Ureter (tissue), 1 donor: Measurements from ENCODE around the gene NCAM1. TPM values are rescaled to one million over a fixed set of nuclear protein-coding genes. Genes with fewer than 3 reads are reported as not detected.

Experiments used
- DNase-seq: peaks from one replicate; pipeline ENCODE4 v3.0.0-alpha.2; 2020; ENCODE audit warnings: low spot score
- total RNA-seq: library from RNA; stranded (reverse); gene quantifications from one replicate; pipeline ENCODE4 v1.2.4, GENCODE V29; 2023
- donor health status: DM: yes; HTN: yes; CAD: no.

Gene NCAM1
- total RNA-seq, 1 donor from 2014 or later, result 26.7 TPM

- DNase-seq, result no peak
These were observed 170.0 kb downstream of the NCAM1 start for GRCh38 chr11:113131036-113131775.

DNA sequence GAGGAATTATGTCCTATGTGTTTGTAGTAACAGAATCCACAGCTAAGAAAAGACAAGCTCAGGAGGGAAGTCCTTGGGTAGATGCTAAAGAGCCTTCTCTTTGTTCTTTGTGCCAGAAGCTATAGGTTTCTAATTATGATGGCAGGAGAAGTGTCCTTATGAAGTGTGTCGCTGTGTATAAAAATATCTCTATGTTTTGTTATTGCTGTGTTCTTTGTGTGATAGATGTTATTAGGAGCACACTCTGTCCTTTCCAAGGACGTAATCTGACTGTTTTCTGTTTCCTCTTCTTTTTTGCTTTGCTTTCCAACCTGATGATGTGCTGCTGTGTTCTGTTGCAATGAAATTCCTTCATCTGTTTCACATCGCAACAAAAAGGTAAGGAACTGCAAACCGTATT lies 171.9 kb downstream of the NCAM1 start:
- DNase-seq, result no peak

GRCh38 chr11:113134626-113135025 lies 173.4 kb downstream of the NCAM1 start:
- DNase-seq, result no peak

GRCh38 chr11:113137713-113138529 lies 176.7 kb downstream of the NCAM1 start:
- DNase-seq, result no peak

GRCh38 chr11:113138731-113139130 lies 177.5 kb downstream of the NCAM1 start:
- no peak for DNase-seq

DNA sequence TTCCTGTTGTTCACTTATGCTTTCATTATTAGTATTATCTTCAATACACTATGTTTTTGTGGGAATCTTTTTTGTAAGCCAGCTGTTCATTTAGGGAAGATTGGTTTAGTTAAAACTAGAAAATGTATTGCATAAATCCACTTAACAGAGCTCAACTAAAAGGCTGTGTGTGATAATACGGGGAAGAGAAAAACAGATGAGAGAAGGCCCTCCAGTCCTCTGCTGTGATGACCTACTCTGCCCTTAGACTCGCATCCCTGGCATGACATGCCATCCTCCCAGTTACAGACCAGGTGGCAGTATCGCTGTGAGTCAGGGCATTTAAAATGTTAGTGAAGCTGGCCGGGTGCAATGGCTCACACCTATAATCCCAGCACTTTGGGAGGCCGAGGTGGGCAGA lies 179.8 kb downstream of the NCAM1 start:
- no peak for DNase-seq

GRCh38 chr11:113142508-113142907 lies 181.3 kb downstream of the NCAM1 start:
- no peak for DNase-seq

GRCh38 chr11:113147249-113147648 lies 186.0 kb downstream of the NCAM1 start:
- no peak for DNase-seq

DNA sequence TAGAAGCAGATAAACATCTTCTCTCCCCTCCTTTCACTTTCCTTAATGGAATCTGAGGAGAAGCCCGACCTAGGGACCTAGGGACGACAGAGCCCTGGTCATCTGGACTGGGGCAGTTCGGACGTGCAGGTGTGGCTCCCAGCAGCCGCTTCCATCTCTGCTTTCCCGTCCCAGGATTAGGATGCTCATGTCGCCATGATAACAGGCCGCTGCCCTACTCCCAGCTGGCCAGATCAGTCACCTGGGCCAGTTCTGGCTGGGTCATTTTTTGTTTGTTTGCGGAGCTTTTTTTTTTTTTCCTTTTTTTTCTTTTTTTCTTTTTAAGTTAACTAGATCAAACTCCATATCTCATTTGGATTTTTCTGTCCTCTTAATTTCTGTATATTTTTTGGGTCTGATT lies 186.9 kb downstream of the NCAM1 start:
- DNase-seq, result no peak

- DNase-seq, result no peak
These were observed 187.4 kb downstream of the NCAM1 start for GRCh38 chr11:113148652-113149051.

DNA sequence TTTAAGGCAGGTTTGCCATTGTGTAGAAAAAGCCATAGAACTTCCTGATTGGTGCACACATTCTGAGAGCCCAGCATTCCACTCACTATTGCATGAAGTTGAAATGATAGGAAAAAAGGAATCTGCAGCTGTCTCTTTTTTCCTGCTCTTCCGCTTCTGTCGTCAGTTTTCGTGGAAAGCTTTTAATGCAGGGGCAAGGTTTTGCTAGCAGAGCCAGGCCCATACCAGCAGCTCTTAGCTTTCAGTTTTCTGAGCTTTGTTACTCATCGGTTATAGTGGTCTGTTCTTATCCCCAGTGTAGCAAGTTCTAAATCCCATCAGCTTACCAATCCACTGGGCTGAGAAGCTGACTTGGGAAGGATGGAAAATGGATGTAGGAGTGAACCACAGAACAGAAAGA lies 190.3 kb downstream of the NCAM1 start:
- DNase-seq, result no peak

DNA sequence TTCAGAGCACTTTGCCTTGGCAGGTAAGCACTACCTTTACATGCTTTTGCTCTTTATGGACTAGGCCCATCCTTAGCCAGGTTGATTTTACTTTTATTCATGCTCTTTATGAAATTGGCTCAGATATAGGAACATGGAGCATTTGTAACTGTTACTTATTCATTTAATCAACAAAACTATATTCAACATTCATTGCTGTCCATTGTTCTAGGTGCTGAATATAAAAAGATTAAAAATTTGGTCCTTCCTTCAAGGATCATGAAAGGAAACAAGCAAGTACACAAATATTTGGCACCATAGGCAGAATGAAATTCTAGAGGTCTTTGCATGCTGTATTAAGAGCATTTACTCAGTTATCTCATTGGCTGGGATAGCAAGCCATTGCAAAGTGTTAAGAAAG lies 191.3 kb downstream of the NCAM1 start:
- DNase-seq, result no peak

DNA sequence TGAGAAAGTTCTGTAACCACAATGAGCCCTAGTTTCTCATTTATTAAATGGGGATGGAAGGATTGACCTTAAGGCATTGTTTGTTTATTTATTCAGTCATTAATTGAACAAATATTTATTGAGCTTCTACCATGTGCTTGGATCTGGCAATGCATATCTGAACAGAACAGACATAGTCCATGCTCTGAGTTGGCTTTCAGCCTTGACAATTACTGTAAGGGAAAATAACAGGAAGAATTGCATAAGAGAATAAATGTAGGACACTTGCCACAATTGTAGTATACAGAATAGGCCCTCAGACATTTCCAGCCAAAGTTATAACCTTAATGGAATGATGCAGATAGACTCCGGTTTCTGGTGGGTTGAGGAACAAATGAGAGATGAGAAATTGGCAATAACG lies 192.6 kb downstream of the NCAM1 start:
- no peak for DNase-seq

GRCh38 chr11:113159988-113160807 lies 199.0 kb downstream of the NCAM1 start:
- DNase-seq, result peak; percentile 56

GRCh38 chr11:113160808-113161124 lies 199.5 kb downstream of the NCAM1 start:
- DNase-seq, result no peak

DNA sequence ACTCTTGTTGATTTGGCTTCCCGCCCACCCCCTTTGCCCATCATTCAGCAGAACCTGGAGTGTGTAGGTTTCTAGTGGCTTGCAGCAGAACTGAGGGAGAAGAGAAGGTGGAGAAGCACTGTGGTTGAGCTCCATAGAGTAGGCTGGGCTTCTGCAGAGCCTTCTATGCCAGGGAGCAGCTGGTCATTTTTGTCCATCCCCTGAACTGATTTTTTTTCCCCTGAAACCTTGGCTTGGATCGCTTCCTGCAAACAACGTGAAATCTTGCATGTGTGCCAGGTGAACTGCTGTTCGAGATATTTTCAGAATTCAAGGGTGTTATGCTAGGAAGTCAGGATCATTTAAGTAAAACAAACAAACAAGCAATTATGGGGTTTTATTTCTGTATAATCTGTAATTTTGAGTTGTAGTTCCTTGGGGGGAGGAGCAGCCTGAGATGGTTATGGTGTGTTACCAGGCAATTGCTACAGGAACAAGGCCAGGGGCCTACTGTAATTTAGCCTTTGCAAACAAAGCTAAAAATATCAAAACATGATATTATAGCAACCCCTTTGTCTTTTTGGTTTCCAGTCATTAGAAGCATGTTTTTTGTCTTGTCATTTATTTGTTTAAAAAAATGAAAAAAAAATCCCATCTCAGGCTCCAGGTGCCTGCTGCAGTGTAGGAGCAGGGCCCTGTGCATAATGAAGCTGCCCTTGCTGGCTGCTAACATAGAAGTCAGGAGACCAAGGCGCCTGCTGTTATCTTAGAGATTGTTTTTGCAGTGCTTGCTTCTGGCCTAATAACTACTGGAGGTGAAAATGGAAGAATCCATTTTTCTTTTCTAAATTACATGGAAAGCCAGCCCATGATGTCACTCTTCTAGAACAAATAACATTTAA lies 200.7 kb downstream of the NCAM1 start:
- DNase-seq, result no peak

DNA sequence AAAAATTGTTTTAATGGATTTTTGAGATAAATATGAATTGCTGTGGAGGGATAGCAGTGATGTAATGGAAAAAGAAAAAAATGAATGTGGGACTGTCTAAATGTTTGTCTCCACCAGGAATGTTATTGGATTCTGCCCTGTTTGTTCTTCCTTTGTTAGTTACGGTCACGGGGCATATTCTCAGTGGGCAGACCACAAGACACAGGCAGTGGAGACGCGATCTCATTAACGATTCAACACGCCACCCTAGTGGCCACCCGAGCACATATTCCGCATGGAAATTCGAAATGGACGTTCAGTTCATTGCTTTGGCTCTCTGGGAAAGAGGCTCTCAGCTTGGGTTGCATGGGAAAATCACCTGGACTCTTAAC lies 201.4 kb downstream of the NCAM1 start:
- DNase-seq, result no peak

DNA sequence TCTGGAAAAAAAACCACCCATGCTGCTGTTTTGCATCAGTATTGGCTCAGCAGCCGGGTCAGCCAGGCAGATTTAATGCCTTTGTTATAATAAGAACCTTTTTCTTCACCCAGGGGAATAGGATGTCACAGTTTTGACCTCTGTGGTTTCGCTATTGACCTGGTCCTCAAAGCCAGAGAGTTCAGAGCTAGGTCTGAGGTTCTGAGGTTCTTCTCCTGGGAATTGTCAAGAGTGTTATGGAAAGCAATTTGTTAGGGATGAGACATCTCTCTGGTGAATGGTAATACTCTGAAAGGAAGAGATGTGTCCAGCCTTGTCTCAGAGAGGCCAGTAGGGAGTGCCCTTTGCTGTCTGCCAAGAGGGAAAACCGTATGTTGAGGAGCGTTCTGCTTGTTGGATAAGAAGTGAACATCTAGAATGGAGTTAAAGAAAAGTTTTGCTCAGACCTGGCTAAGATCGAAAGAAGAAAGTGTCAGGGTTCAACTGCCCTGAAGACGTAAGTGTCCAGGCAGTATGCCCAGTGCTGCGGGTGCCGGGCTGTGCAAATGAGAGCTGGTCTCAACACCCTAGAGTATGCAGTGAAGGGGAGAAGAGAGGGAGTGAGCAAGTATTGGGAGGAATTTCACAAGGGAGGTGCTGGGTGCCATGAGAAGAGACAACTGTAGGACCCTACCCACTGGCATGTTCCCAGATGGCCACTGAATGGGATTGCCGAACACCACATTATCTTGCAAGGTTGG lies 202.2 kb downstream of the NCAM1 start:
- no peak for DNase-seq

GRCh38 chr11:113166280-113166679 lies 205.1 kb downstream of the NCAM1 start:
- no peak for DNase-seq

DNA sequence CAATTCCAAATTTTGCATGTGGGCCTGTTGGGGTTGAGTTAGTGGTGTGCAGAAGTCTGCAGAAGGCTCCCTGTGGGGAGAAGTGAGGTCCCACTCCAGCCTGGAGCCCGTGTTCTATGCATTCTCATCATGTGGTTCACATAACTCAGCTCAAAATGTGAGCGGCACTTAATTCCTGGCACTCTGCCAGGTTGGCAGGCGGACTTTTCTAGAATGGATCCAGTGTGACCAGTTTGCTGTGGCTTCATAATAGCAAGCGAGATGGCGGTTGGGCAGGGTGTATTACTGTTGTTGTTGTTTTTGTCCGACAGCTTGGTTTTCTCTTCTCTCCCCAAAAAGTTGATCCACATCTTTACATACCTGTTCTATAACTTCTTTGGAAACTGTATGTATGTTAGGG lies 206.4 kb downstream of the NCAM1 start:
- DNase-seq, result no peak
